Erythroblast (primary cell): ENCODE data around the gene SARDH.

ENCODE experiments used
- DNase-seq, 2 experiments: peaks; one replicate each; lab custom pipeline; 2025; lab: John Stamatoyannopoulos, UW
- GATA1 ChIP-seq: IDR thresholded peaks from 2 replicates; pipeline ENCODE4 v1.6.1; 2011; ENCODE audit warnings: low read depth, mild to moderate bottlenecking, control low read depth, low read length, moderate library complexity
- POLR2A ChIP-seq: IDR thresholded peaks from 2 replicates; pipeline ENCODE4 v1.6.1; 2011; ENCODE audit warnings: mild to moderate bottlenecking, low read length

SARDH gene

GRCh38 chr9:133643978-133644760, 94.0 kb downstream of the SARDH start:
- no peak for TF ChIP-seq POLR2A
- TF ChIP-seq GATA1 = no peak
- no peak for DNase-seq

DNA sequence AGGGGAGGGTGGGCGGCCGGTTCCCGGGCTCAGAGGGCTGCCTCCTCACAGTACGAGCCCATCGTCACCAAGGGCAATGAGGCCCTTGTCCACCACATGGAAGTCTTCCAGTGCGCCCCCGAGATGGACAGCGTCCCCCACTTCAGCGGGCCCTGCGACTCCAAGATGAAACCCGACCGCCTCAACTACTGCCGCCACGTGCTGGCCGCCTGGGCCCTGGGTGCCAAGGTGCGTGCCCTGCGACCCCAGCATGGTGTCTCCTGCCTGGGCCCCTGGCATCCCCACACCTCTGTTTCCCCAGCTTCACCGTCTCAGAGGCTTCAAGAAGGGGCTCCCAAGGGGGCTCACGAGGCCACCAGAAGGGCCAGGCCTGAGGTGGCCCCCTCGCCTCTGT, 94.8 kb downstream of the SARDH start:
- no peak for DNase-seq
- no peak for TF ChIP-seq GATA1
- TF ChIP-seq POLR2A = no peak

DNA sequence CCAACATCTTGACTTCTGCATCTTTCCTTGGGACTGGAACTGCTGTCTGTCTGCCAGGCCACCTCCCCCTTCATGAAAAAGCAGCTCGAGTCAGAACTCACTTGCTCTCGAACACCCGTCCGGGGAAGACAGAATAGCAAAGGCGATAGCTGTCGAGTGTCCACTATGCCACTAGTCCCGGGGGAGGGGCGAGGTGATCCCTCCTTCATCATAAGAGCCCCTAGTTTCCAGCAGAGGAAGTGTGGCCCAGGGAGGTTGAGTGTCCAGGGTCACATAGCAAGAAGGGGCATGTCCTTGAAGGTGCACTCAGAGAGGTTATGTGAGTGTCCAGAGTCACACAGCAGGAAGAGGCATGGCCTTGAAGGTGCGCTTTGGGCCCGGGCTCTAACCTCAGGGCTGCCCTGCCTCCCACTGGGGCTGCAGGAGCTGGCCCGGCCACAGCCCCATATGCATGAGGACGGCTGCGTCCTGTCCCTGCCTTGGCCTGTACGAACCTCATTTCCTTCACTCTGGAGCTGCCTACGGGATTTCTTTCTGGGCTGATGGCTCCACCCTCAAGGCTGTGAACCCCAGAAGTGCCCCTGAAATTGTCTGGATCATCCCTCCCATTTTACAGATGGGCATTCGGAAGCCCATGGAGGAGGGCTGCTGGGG, 95.3 kb downstream of the SARDH start:
- no peak for DNase-seq
- TF ChIP-seq POLR2A (no peak), GATA1 (no peak)

DNA sequence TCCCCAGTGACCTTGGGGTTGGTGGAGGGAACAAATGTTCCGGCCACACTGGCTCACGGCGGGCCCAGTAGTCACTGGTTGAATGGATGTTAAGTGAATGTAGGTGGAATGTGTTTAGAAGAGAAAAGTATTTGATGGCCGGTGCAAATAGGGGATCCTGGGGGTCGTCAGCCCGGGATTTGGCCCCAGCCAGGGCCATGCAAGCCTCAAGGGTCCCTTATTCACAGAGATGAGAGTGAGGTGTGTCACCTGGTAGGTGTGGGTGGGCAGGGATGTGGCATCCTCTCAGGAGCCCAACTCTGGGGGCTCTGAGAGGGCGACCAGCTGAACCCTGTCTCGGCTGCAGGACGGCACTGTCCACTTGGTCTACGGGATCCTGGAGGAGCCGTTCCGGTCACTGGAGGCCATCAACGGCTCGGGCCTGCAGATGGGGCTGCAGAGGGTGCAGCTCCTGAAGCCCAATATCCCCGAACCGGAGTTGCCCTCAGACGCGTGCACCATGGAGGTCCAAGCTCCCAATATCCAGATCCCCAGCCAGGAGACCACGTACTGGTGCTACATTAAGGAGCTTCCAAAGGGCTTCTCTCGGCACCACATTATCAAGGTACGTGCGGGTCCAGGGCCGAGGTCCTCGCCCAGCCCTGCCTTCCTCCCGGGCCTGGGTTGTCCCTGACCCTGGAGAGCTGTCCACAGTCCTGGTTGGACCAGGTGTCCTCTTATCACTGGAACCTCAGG, 96.1 kb downstream of the SARDH start:
- TF ChIP-seq GATA1 (no peak), POLR2A (no peak)
- no peak for DNase-seq

GRCh38 chr9:133641396-133641655, 96.8 kb downstream of the SARDH start:
- no peak for TF ChIP-seq GATA1
- DNase-seq = no peak

GRCh38 chr9:133640580-133641395, 97.4 kb downstream of the SARDH start:
- no peak for DNase-seq
- TF ChIP-seq GATA1 (no peak), POLR2A (no peak)

DNA sequence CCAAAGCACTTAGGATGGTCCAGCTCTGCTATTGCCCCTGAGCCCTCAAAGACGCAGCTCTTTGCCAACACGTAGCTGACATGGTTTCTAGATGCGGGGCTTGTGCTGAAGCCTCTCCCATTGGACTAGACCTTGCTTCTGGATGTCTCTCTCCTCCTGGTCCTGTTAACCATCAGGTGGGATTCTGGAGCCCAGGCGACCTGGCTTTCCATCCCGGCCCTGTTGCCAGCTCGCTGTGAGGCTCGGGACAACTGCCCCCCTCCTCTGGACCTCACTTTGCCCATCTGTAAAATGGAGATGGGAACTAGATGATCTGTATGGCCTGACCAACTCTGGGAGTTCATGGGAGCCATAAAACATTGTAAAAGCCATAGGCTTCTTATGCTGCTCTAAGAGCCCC, 98.0 kb downstream of the SARDH start:
- TF ChIP-seq POLR2A (no peak), GATA1 (no peak)
- DNase-seq = no peak

DNA sequence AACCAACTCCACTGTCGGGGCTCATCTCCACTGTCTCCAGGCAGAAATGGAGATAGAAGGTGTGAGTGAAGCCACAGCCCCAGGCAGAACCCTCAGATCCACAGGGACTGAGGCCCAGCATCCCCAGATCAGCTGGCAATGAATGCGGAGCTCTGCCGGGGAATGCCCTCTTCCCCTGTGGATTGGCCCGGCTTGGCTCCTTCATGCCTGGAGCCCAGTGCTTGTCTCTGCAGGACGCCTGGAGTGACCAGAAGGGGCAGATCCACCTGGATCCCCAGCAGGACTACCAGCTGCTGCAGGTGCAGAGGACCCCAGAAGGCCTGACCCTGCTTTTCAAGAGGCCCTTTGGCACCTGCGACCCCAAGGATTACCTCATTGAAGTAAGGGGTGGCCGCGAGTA, 98.5 kb downstream of the SARDH start:
- TF ChIP-seq POLR2A (no peak), GATA1 (no peak)
- no peak for DNase-seq

DNA sequence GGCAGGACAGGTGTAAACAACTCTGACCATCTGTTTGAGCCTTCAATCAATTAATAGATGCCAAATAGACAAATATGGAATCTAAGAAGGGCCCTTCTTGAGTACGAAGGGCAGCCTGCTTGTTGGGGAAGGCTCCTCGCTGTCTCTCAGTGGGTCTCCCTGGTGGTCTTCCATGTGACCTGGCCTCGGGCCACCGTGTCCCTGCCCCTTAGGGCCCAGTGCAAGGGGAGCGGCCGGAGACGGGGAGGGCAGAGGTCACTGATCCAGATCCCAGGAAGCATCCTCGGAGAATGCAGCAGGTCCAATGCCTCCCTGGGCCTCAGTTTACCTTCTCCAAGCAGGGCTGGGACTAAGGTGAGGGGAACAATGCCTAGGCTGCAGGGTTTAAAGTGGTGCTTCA, 99.4 kb downstream of the SARDH start:
- TF ChIP-seq POLR2A (no peak), GATA1 (no peak)
- DNase-seq = no peak

DNA sequence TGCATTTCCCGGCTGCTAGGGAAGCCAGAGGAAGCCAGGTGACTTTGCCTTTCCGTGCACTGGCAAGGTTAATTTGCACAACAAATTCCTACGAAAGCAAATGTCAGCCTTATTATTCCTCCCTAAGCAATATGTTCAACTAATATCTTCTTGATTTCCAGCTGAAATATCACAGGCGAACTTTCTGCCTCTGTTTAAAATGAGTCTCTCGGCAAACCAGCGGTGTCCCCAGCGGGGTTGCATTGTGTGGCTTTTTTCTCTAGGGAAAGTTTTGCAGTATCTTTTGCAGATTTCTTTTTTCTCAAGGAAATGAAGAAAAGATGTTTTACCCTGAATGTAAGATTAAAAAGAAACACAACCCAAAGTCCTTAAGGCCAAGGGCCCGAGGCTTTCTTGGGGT, 100.1 kb downstream of the SARDH start:
- no peak for DNase-seq
- TF ChIP-seq GATA1 (no peak), POLR2A (no peak)

GRCh38 chr9:133637451-133638055, 100.6 kb downstream of the SARDH start:
- DNase-seq = no peak
- TF ChIP-seq POLR2A (no peak), GATA1 (no peak)

GRCh38 chr9:133636902-133637301, 101.2 kb downstream of the SARDH start:
- TF ChIP-seq POLR2A = no peak
- no peak for TF ChIP-seq GATA1
- no peak for DNase-seq

DNA sequence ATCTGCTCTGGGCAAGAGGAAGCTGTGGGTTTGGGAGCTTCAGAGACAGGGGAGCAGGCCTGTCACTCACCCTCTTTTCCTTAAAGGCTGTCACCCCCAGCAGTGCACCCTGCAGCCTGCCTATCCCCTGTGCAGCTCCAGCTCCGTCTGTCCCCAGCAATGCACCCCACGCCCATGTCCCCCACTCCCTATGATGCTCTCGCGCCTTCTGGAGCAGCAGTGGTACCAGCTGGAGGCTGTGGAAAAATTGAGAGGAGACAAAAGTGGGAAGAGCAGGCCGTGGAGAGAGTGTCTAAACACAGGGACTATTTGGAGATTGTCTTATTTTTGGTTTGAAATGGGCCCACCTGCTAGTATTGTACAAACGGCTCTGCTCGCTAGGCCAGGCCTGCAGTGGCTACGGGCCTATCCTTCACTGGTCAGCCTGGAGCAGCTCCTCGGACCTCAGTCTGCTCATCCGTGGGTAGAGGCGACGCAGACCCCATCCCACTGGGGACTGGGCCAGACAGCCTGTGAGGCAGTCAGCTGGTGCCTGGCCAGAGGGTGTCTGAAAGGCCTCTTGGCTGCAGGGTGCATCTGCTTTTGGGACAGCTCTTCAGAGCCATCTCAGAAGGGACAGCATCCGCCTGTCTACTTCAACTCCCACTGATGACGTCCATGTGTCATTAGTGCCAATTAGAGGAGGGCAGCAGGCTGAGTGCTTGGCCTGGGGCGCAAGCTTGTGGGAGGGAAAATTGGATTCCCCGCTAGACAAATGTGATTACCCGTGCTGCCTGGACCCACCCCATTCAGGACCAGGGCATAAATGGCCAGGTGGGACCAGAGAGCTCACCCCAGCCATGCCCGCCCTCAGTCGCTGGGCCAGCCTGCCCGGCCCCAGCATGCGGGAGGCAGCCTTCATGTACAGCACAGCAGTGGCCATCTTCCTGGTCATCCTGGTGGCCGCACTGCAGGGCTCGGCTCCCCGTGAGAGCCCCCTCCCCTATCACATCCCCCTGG, 102.3 kb downstream of the SARDH start, which contains the start of gene DBH:
Gene DBH, plus strand, starts transcription at position 831 of the 999 bp plus-strand sequence. Its CDS starts 9 bp downstream, at position 840.
- TF ChIP-seq POLR2A (no peak), GATA1 (no peak)
- no peak for DNase-seq

GRCh38 chr9:133635098-133635497, 103.1 kb downstream of the SARDH start:
- DNase-seq = no peak
- TF ChIP-seq POLR2A (no peak), GATA1 (no peak)
